Body of pancreas (tissue), 4 donors: ENCODE measurements around the gene PDK2. TPM values are rescaled to one million over a fixed set of nuclear protein-coding genes. Genes with fewer than 3 reads are reported as not detected.

Source experiments
- ATAC-seq: fragments of 150-250 bp; one replicate; pipeline ENCODE4 v1.9.1; 2016
- DNase-seq, 4 donors: peaks; one replicate each; pipeline ENCODE4 v3.0.0-alpha.2; 2019
- H3K27ac ChIP-seq, 4 donors: fragments of 200-600 bp; sonication (generic); 1 replicate in 3 of 4; 2 replicates in 1 of 4; pipeline versions ENCODE4 v1.5.1 to v1.6.1; 2016 to 2019; ENCODE audit warnings: mild to moderate bottlenecking in 1 of 4, mixed read lengths in 1 of 4, moderate library complexity in 1 of 4
- H3K27me3 ChIP-seq, 2 donors: fragments of 200-600 bp; sonication (generic); one replicate each; pipeline ENCODE4 v1.6.0; 2016; ENCODE audit warnings: mild to moderate bottlenecking in 1 of 2
- H3K36me3 ChIP-seq, 2 donors: fragments of 200-600 bp; sonication (generic); replicated peaks in 1 of 2; 2 replicates each; pipeline ENCODE4 v1.5.1; 2016; ENCODE audit warnings: low read depth in 2 of 2; ENCODE audit not compliant: insufficient read depth in 1 of 2
- H3K4me1 ChIP-seq: fragments of 200-600 bp; sonication (generic); one replicate; pipeline ENCODE4 v1.6.0; 2016
- H3K4me3 ChIP-seq, 2 donors: fragments of 200-600 bp; sonication (generic); 1 replicate in 1 of 2; 2 replicates in 1 of 2; pipeline ENCODE4 v1.5.1; 2016 to 2019
- H3K9me3 ChIP-seq, 3 donors: fragments of 200-600 bp; sonication (generic); 1 replicate in 2 of 3; 2 replicates in 1 of 3; pipeline ENCODE4 v1.5.1; 2016
- CTCF ChIP-seq, 7 experiments: fragments of 450-650 bp in 4 of 7; fragments of 200-600 bp in 3 of 7; sonication (generic) in 3 of 7; IDR thresholded peaks; one replicate each; pipeline ENCODE4 v1.5.1; 2016 to 2019; ENCODE audit warnings: antibody characterized with exemption in 7 of 7
- POLR2A ChIP-seq, 3 donors: fragments of 450-650 bp; IDR thresholded peaks; one replicate each; pipeline ENCODE4 v1.6.1; 2016; ENCODE audit warnings: antibody characterized with exemption in 3 of 3, mild to moderate bottlenecking in 2 of 3
- whole genome bisulfite sequencing, 2 donors: methylation state at CpG; one replicate each; pipeline ENCODE4 v1.1.5; 2017; 5-methylcytosine and 5-hydroxymethylcytosine counted together
- intact Hi-C: fragments of 100-400 bp; cut with DNase I; formaldehyde crosslinking; loops from one replicate; pipeline ENCODE4 v1.15.1; 2023
- total RNA-seq, 2 donors: library from RNA; depleted of rRNA; stranded (reverse); fragments of >200 nt; gene quantifications; one replicate each; pipeline ENCODE4 v1.1.0, GENCODE V29; 2016

PDK2 gene
- total RNA-seq, 2 donors from 2014 or later, result 27.0 to 119 TPM

GRCh38 chr17:50097926-50098325, 2.8 kb downstream of the PDK2 start:
- TF ChIP-seq CTCF (IDR thresholded peaks at IDR 0.05) (no peak), POLR2A (IDR thresholded peaks at IDR 0.05) (no peak)
- ATAC-seq, result no peak
- DNase-seq, result no peak
- Histone ChIP-seq H3K9me3 (no peaks in the 10 kb centered on the region), H3K36me3 (peaks cover 0 to 2% of the 10 kb centered on the region in 2 donors), H3K4me3 (no peak overlapping the region), H3K27ac (peak overlapping the region; percentile 62 to 88 (median 68)), H3K27me3 (no peaks in the 10 kb centered on the region), H3K4me1 (peaks cover 82% of the 10 kb centered on the region)
- WGBS, 2 donors, result 66 to 75% methylated on average over 4 of the region's 4 CpGs
- intact Hi-C loops, result no loop called here

GRCh38 chr17:50098583-50098982, 3.4 kb downstream of the PDK2 start:
- Histone ChIP-seq H3K27me3 (no peaks in the 10 kb centered on the region), H3K27ac (peak overlapping the region; percentile 62 to 88 (median 68)), H3K9me3 (no peaks in the 10 kb centered on the region), H3K4me1 (peaks cover 87% of the 10 kb centered on the region), H3K4me3 (no peak overlapping the region), H3K36me3 (peaks cover 0 to 2% of the 10 kb centered on the region in 2 donors)
- TF ChIP-seq POLR2A (IDR thresholded peaks at IDR 0.05), result no peak
- TF ChIP-seq CTCF (IDR thresholded peaks at IDR 0.05), result no peak
- WGBS, 2 donors, result 44 to 60% methylated on average over 4 of the region's 4 CpGs
- intact Hi-C loops, result no loop called here
- ATAC-seq (no peak), DNase-seq (no peak)

- peak; percentile 16 for ATAC-seq
- H3K36me3 ChIP-seq, result peaks cover 0 to 2% of the 10 kb centered on the region in 2 donors
- no peaks in the 10 kb centered on the region for H3K9me3 ChIP-seq
- TF ChIP-seq POLR2A (IDR thresholded peaks at IDR 0.05), result peak in 1 of 3 donors; percentile 66
- peak in 1 of 7 experiments; percentile 2 for TF ChIP-seq CTCF (IDR thresholded peaks at IDR 0.05)
- H3K4me3 ChIP-seq, result no peak overlapping the region
- H3K27ac ChIP-seq, result peak overlapping the region; percentile 62 to 88 (median 68)
- WGBS, 2 donors, result 34 to 59% methylated on average over 5 of the region's 5 CpGs
- intact Hi-C loops, result no loop called here
- H3K27me3 ChIP-seq, result no peaks in the 10 kb centered on the region
- peaks cover 85% of the 10 kb centered on the region for H3K4me1 ChIP-seq
- DNase-seq, result peak; percentile 62 to 94 (median 80)
These were observed 3.9 kb downstream of the PDK2 start for GRCh38 chr17:50099003-50099402.

GRCh38 chr17:50100480-50100883, 5.3 kb downstream of the PDK2 start:
- Histone ChIP-seq H3K36me3 (peaks cover 0 to 2% of the 10 kb centered on the region in 2 donors), H3K27me3 (no peaks in the 10 kb centered on the region), H3K4me1 (peaks cover 78% of the 10 kb centered on the region), H3K4me3 (no peak overlapping the region), H3K9me3 (no peaks in the 10 kb centered on the region), H3K27ac (peak overlapping the region; percentile 60 to 92 (median 84))
- DNase-seq (peak in 2 of 4 donors; percentile 33 to 49), ATAC-seq (no peak)
- TF ChIP-seq POLR2A (IDR thresholded peaks at IDR 0.05) (no peak), CTCF (IDR thresholded peaks at IDR 0.05) (no peak)
- intact Hi-C loops, result no loop called here
- 51 to 55% methylated on average over 5 of the region's 5 CpGs for WGBS, 2 donors

- DNase-seq, result peak in 1 of 4 donors; percentile 63
- no peaks in the 10 kb centered on the region for H3K27me3 ChIP-seq
- H3K36me3 ChIP-seq, result peaks cover 0 to 4% of the 10 kb centered on the region in 2 donors
- H3K9me3 ChIP-seq, result no peaks in the 10 kb centered on the region
- peak overlapping the region; percentile 60 to 92 (median 84) for H3K27ac ChIP-seq
- intact Hi-C loops, result no loop called here
- ATAC-seq, result no peak
- TF ChIP-seq CTCF (IDR thresholded peaks at IDR 0.05), result no peak
- TF ChIP-seq POLR2A (IDR thresholded peaks at IDR 0.05), result no peak
- no peak overlapping the region for H3K4me3 ChIP-seq
- peaks cover 75% of the 10 kb centered on the region for H3K4me1 ChIP-seq
- WGBS, 2 donors, result 59 to 90% methylated on average over 4 to 15 of the region's 15 CpGs
These were observed 5.8 kb downstream of the PDK2 start for GRCh38 chr17:50100921-50101345.
